ENCODE measurements around the gene THSD4. TPM values are rescaled to one million over a fixed set of nuclear protein-coding genes. Genes with fewer than 3 reads are reported as not detected.
A peak's percentile ranks its signal among the peaks of the same experiment; 100 is the strongest.

THSD4 gene
- total RNA-seq, 1 donor: 15.6 TPM

DNA sequence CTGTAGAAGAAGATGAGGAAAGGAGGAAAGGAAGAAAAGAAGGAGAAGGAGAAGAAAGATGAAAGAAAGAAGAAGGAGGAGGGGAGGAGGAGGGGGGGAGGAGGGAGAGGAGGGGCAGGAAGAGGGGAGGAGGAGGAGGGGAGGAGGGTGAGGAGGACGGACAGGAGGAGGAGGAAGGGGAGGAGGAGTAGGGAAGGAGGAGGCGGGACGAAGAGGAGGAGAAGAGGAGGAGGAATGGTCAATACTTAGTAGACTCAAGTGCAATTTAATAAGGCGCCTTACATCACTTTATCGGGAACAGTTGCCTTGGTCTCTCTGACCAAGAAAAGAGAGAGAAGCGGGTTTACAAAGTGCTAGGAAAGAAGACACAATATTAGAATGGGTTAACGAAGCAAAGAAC lies 671.4 kb downstream of the THSD4 start:
- no peak for DNase-seq (ENCODE audit: insufficient read length, low spot score, missing footprints)
- Histone ChIP-seq H3K9me3 (ENCODE audit: low read depth, low read length) (no peaks in the 10 kb centered on the region), H3K4me2 (ENCODE audit: insufficient read depth, low read length) (no peak overlapping the region), H3K36me3 (ENCODE audit: insufficient read depth, low read length) (no peaks in the 10 kb centered on the region), H3K4me3 (ENCODE audit: insufficient read depth, low read length) (no peak overlapping the region), H3K27ac (ENCODE audit: low read depth, low read length) (no peak overlapping the region), H3K79me2 (ENCODE audit: insufficient read depth, low read length) (no peaks in the 10 kb centered on the region), H3K4me1 (ENCODE audit: insufficient read depth, low read length) (peaks cover 14% of the 10 kb centered on the region), H2AFZ (ENCODE audit: low read length) (no peak overlapping the region), H4K20me1 (ENCODE audit: insufficient read depth, low read length) (no peaks in the 10 kb centered on the region), H3K27me3 (ENCODE audit: insufficient read depth, low read length) (no peaks in the 10 kb centered on the region)
- TF ChIP-seq, protein P1, sequence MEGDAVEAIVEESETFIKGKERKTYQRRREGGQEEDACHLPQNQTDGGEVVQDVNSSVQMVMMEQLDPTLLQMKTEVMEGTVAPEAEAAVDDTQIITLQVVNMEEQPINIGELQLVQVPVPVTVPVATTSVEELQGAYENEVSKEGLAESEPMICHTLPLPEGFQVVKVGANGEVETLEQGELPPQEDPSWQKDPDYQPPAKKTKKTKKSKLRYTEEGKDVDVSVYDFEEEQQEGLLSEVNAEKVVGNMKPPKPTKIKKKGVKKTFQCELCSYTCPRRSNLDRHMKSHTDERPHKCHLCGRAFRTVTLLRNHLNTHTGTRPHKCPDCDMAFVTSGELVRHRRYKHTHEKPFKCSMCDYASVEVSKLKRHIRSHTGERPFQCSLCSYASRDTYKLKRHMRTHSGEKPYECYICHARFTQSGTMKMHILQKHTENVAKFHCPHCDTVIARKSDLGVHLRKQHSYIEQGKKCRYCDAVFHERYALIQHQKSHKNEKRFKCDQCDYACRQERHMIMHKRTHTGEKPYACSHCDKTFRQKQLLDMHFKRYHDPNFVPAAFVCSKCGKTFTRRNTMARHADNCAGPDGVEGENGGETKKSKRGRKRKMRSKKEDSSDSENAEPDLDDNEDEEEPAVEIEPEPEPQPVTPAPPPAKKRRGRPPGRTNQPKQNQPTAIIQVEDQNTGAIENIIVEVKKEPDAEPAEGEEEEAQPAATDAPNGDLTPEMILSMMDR (IDR thresholded peaks at IDR 0.05; ENCODE audit: extremely low read depth, low read depth, low read length): no peak

DNA sequence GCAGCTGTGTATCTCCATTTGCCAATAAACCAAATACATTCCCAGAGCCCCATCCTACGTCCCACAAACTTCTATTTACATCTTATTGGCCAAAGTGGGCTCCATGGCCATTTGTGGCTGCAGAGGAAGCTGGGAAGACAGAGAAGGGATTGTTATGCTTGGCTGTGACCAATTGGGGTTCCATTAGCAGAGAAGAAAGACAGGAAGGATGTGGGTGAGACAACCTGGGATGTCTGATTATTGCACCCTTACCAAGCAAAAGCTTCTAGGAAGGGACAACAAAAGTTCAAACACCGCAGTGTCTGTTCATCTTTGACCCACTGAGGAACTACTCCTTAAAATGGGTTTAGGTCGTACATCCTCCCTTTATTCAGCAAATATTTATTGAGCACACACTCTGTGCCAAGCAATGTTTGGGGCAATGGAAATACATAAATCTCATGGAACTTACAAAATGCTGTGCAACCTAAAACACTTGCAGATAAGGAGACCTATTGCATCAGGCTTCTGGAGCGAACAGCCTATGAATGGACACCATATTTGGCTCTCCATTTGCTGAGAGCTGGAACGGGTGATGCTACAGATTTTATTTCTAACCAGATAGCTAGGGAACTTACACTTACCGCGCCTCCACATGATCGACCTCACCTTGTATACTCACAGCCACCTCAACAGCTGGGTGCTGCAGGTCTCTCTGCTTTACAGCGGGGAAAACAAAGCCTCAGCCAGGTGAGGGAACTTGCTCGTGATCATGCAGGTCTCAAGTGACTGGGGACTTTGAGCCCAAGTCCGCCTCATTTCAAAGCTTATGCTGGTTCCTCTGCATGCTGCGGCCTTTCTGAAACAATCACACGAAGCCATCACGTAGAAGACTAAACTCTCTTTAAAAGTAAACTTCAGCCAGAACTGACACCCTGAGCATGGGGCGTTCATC lies 673.6 kb downstream of the THSD4 start:
- Histone ChIP-seq H3K36me3 (ENCODE audit: insufficient read depth, low read length) (no peaks in the 10 kb centered on the region), H3K27me3 (ENCODE audit: insufficient read depth, low read length) (no peaks in the 10 kb centered on the region), H3K27ac (ENCODE audit: low read depth, low read length) (no peak overlapping the region), H2AFZ (ENCODE audit: low read length) (no peak overlapping the region), H4K20me1 (ENCODE audit: insufficient read depth, low read length) (no peaks in the 10 kb centered on the region), H3K4me1 (ENCODE audit: insufficient read depth, low read length) (peaks cover 23% of the 10 kb centered on the region), H3K4me2 (ENCODE audit: insufficient read depth, low read length) (no peak overlapping the region), H3K4me3 (ENCODE audit: insufficient read depth, low read length) (no peak overlapping the region), H3K79me2 (ENCODE audit: insufficient read depth, low read length) (no peaks in the 10 kb centered on the region), H3K9me3 (ENCODE audit: low read depth, low read length) (no peaks in the 10 kb centered on the region)
- TF ChIP-seq, protein P1 (IDR thresholded peaks at IDR 0.05; ENCODE audit: extremely low read depth, low read depth, low read length): no peak
- DNase-seq (ENCODE audit: insufficient read length, low spot score, missing footprints): no peak

DNA sequence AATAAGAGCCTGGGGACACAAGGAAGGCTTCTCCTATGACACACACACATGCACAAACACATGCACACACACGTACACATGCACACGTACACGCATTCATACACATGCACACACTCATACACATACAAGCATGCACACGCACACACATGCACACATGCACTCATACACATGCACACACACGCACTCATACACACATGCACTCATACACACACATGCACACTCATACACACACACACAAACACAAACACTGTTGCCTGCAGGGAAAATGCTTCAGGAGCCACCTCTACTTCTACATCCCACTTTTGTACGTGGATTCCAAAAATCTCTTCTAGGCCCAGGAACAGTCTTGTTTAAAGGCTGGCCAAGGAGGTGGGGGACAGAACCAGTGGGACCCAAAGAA lies 674.3 kb downstream of the THSD4 start:
- no peak for DNase-seq (ENCODE audit: insufficient read length, low spot score, missing footprints)
- Histone ChIP-seq H4K20me1 (ENCODE audit: insufficient read depth, low read length) (no peaks in the 10 kb centered on the region), H3K4me2 (ENCODE audit: insufficient read depth, low read length) (no peak overlapping the region), H3K9me3 (ENCODE audit: low read depth, low read length) (no peaks in the 10 kb centered on the region), H3K79me2 (ENCODE audit: insufficient read depth, low read length) (no peaks in the 10 kb centered on the region), H3K4me1 (ENCODE audit: insufficient read depth, low read length) (peaks cover 23% of the 10 kb centered on the region), H3K4me3 (ENCODE audit: insufficient read depth, low read length) (no peak overlapping the region), H3K27ac (ENCODE audit: low read depth, low read length) (no peak overlapping the region), H3K27me3 (ENCODE audit: insufficient read depth, low read length) (no peaks in the 10 kb centered on the region), H3K36me3 (ENCODE audit: insufficient read depth, low read length) (no peaks in the 10 kb centered on the region), H2AFZ (ENCODE audit: low read length) (no peak overlapping the region)
- TF ChIP-seq, protein P1 (IDR thresholded peaks at IDR 0.05; ENCODE audit: extremely low read depth, low read depth, low read length): no peak

DNA sequence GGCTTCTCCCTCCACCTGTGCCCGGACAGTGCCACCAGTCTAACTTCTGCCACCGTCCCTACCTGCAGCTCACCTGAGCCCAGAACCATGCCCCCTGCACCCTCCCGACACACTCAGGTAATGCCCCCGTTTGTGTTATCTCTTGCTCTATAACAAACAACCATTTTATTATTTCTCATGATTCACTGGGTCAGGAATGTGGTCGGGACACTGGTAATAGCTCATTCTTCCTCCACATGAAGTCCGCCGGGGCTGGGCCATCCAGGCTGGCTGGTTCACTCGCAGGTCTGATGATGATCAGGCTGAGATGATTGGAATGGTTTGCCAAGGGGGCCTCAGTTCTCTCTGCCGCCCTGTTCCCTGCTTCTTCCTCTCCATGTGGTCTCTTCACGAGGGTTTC lies 674.8 kb downstream of the THSD4 start:
- Histone ChIP-seq H3K4me3 (ENCODE audit: insufficient read depth, low read length) (no peak overlapping the region), H3K4me1 (ENCODE audit: insufficient read depth, low read length) (peaks cover 23% of the 10 kb centered on the region), H4K20me1 (ENCODE audit: insufficient read depth, low read length) (no peaks in the 10 kb centered on the region), H2AFZ (ENCODE audit: low read length) (no peak overlapping the region), H3K4me2 (ENCODE audit: insufficient read depth, low read length) (no peak overlapping the region), H3K9me3 (ENCODE audit: low read depth, low read length) (no peaks in the 10 kb centered on the region), H3K27ac (ENCODE audit: low read depth, low read length) (no peak overlapping the region), H3K36me3 (ENCODE audit: insufficient read depth, low read length) (no peaks in the 10 kb centered on the region), H3K79me2 (ENCODE audit: insufficient read depth, low read length) (no peaks in the 10 kb centered on the region), H3K27me3 (ENCODE audit: insufficient read depth, low read length) (no peaks in the 10 kb centered on the region)
- peak; percentile 86 for DNase-seq (ENCODE audit: insufficient read length, low spot score, missing footprints)
- TF ChIP-seq, protein P1 (IDR thresholded peaks at IDR 0.05; ENCODE audit: extremely low read depth, low read depth, low read length): no peak
